PC-9 (cell line): ENCODE measurements around the gene SEMA5A. TPM values are rescaled to one million over a fixed set of nuclear protein-coding genes. Genes with fewer than 3 reads are reported as not detected.

Experiments
- BruUV-seq: library from RNA; stranded (reverse); fragments of 400-500 nt; replicated peaks from 2 replicates; lab custom pipeline; 2021; lab: Mats Ljungman, UMichigan
- CTCF ChIA-PET: fragments of 300-600 bp; sonication (Branson Sonifier 250); formaldehyde crosslinking; loops from one replicate; lab custom pipeline; 2022; ENCODE audit warnings: antibody characterized with exemption; lab: Charles Lee
- POLR2A ChIA-PET: fragments of 300-600 bp; sonication (Branson Sonifier 250); formaldehyde crosslinking; loops from one replicate; lab custom pipeline; 2022; ENCODE audit warnings: antibody characterized with exemption; ENCODE audit not compliant: unreplicated experiment; lab: Charles Lee
- DNase-seq, 2 experiments: peaks; one replicate each; pipeline versions ENCODE4 v3.0.0 to v3.0.0-alpha.2; 2015 to 2022; ENCODE audit warnings: mixed read lengths in 1 of 2
- H2AFZ ChIP-seq: fragments of 200-600 bp; sonication (generic); 2 replicates; pipeline ENCODE4 v1.8.1; 2017; ENCODE audit warnings: antibody characterized with exemption
- H3F3A ChIP-seq: fragments of 200-600 bp; sonication (generic); 2 replicates; pipeline ENCODE4 v1.8.1; 2017; ENCODE audit warnings: antibody characterized with exemption, mild to moderate bottlenecking, low read depth; ENCODE audit not compliant: insufficient read depth
- H3K27ac ChIP-seq: fragments of 200-600 bp; sonication (generic); 2 replicates; pipeline ENCODE4 v1.6.1; 2016; ENCODE audit warnings: mixed run types
- H3K27me3 ChIP-seq: fragments of 200-600 bp; sonication (generic); 2 replicates; pipeline ENCODE4 v1.6.1; 2016; ENCODE audit warnings: low read depth, mixed run types; ENCODE audit not compliant: insufficient read depth
- H3K36me3 ChIP-seq: fragments of 200-600 bp; sonication (generic); 2 replicates; pipeline ENCODE4 v1.6.1; 2016; ENCODE audit warnings: low read depth, mixed run types
- H3K4me1 ChIP-seq: fragments of 200-600 bp; sonication (generic); replicated peaks from 2 replicates; pipeline ENCODE4 v1.6.1; 2016; ENCODE audit warnings: mixed run types; ENCODE audit not compliant: insufficient read depth
- H3K4me2 ChIP-seq: fragments of 200-600 bp; sonication (generic); 2 replicates; pipeline ENCODE4 v1.6.1; 2017; ENCODE audit warnings: mixed run types
- H3K4me3 ChIP-seq: fragments of 200-600 bp; sonication (generic); 2 replicates; pipeline ENCODE4 v1.6.1; 2016; ENCODE audit warnings: mixed run types
- H3K79me2 ChIP-seq: fragments of 200-600 bp; sonication (generic); 2 replicates; pipeline ENCODE4 v1.6.1; 2017; ENCODE audit warnings: low read depth, mixed run types
- H3K9me2 ChIP-seq: fragments of 200-600 bp; sonication (generic); 2 replicates; pipeline ENCODE4 v1.8.1; 2017; ENCODE audit warnings: mild to moderate bottlenecking; ENCODE audit not compliant: insufficient read depth
- H3K9me3 ChIP-seq: fragments of 200-600 bp; sonication (generic); 2 replicates; pipeline ENCODE4 v1.8.1; 2016; ENCODE audit warnings: low read depth; ENCODE audit not compliant: insufficient read depth
- H4K20me1 ChIP-seq: fragments of 200-600 bp; sonication (generic); 2 replicates; pipeline ENCODE4 v1.8.1; 2017; ENCODE audit not compliant: insufficient read depth
- EZH2 ChIP-seq: fragments of 200-600 bp; sonication (generic); IDR thresholded peaks from 2 replicates; pipeline ENCODE4 v1.8.0; 2017; ENCODE audit warnings: antibody characterized with exemption, low read depth
- intact Hi-C: fragments of 100-400 bp; cut with micrococcal nuclease; formaldehyde crosslinking; loops from one replicate; pipeline ENCODE4 v1.10.0; 2022; ENCODE audit not compliant: unreplicated experiment
- total RNA-seq: library from RNA; stranded (reverse); gene quantifications from 2 replicates; pipeline ENCODE4 v1.2.3, GENCODE V29; 2021
- TF ChIP-seq, protein P1 (sequence below): fragments of 200-600 bp; sonication (generic); conservative IDR thresholded peaks from 2 replicates; pipeline ENCODE4 v1.6.1; 2017; ENCODE audit warnings: mixed run types, antibody characterized with exemption, mild to moderate bottlenecking, moderate library complexity

Gene SEMA5A
- total RNA-seq, 1 experiment from 2014 or later = not detected

- intact Hi-C loops = no loop called here
- H3K79me2 ChIP-seq = no peaks in the 10 kb centered on the region
- BruUV-seq = no TSS peak
- peak overlapping the region; percentile 70 for H3K27ac ChIP-seq
- peaks cover 29% of the 10 kb centered on the region for H3K4me1 ChIP-seq
- H2AFZ ChIP-seq = no peak overlapping the region
- peak in 1 of 2 experiments; percentile 94 for DNase-seq
- H3K4me2 ChIP-seq = peak overlapping the region; percentile 63
- ChIA-PET POLR2A (no interaction called here), CTCF (no interaction called here)
- no peaks in the 10 kb centered on the region for H3K9me3 ChIP-seq
- peaks cover 14% of the 10 kb centered on the region for H3F3A ChIP-seq
- no peaks in the 10 kb centered on the region for H3K27me3 ChIP-seq
- TF ChIP-seq EZH2 = no peak
- TF ChIP-seq, protein P1, sequence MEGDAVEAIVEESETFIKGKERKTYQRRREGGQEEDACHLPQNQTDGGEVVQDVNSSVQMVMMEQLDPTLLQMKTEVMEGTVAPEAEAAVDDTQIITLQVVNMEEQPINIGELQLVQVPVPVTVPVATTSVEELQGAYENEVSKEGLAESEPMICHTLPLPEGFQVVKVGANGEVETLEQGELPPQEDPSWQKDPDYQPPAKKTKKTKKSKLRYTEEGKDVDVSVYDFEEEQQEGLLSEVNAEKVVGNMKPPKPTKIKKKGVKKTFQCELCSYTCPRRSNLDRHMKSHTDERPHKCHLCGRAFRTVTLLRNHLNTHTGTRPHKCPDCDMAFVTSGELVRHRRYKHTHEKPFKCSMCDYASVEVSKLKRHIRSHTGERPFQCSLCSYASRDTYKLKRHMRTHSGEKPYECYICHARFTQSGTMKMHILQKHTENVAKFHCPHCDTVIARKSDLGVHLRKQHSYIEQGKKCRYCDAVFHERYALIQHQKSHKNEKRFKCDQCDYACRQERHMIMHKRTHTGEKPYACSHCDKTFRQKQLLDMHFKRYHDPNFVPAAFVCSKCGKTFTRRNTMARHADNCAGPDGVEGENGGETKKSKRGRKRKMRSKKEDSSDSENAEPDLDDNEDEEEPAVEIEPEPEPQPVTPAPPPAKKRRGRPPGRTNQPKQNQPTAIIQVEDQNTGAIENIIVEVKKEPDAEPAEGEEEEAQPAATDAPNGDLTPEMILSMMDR = no peak
- no peaks in the 10 kb centered on the region for H4K20me1 ChIP-seq
- H3K36me3 ChIP-seq = no peaks in the 10 kb centered on the region
- 0 out of 2 replicates have a peak overlapping the region, but pooled peaks have one; percentile 29 for H3K4me3 ChIP-seq
- H3K9me2 ChIP-seq = no peaks in the 10 kb centered on the region
Observed at GRCh38 chr5:9316733-9317132, 229.1 kb downstream of the SEMA5A start.

DNA sequence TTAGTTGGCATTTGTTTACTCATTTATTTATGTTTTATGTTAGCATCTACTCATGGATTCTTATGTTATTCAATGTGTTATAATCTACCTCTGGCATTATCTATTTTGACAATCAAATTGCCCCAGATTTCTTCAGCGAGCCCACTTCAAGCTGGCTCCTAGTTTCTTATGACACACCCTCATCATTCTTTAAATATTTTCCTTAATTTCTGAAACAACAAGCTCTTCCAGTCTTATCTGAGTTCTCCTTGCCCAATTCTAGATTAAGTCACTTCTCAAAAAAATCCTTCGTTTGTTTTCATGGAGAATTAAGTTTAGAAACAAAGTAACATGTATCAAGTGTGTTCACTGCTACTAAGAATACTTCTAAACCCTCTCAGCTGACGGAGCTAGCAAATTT, 229.8 kb downstream of the SEMA5A start:
- peak in 1 of 2 experiments; percentile 83 for DNase-seq
- peaks cover 14% of the 10 kb centered on the region for H3F3A ChIP-seq
- H4K20me1 ChIP-seq = no peaks in the 10 kb centered on the region
- H3K4me1 ChIP-seq = peaks cover 29% of the 10 kb centered on the region
- intact Hi-C loops = no loop called here
- no peaks in the 10 kb centered on the region for H3K9me2 ChIP-seq
- no peaks in the 10 kb centered on the region for H3K79me2 ChIP-seq
- TF ChIP-seq, protein P1 = no peak
- no peak for TF ChIP-seq EZH2
- H3K9me3 ChIP-seq = no peaks in the 10 kb centered on the region
- ChIA-PET POLR2A (no interaction called here), CTCF (no interaction called here)
- H3K4me2 ChIP-seq = peak overlapping the region; percentile 63
- peak overlapping the region; percentile 29 for H3K4me3 ChIP-seq
- no peaks in the 10 kb centered on the region for H3K36me3 ChIP-seq
- peak overlapping the region; percentile 70 for H3K27ac ChIP-seq
- H3K27me3 ChIP-seq = no peaks in the 10 kb centered on the region
- 0 out of 2 replicates have a peak overlapping the region, but pooled peaks have one; percentile 61 for H2AFZ ChIP-seq
- BruUV-seq = no TSS peak

DNA sequence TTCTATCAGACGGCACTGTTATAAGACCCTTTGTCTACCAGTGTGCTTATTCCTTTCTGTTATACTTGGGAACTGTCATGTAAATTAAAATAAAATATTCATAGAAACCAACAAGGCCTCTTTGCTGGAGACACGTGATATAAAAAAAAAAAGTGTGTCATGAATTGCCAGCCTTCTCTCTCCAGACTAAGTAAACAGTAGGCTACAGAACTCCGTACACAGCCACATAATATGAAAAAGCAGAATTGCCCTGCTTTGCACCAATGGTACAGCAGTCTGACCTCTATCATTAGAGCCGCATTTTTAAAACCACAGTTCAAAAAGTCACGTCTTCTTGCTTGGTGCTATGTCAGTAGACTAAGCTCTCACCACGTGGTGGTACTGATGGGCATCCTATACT, 231.3 kb downstream of the SEMA5A start:
- Histone ChIP-seq H3K9me2 (no peaks in the 10 kb centered on the region), H3K4me2 (no peak overlapping the region), H3K4me3 (no peak overlapping the region), H3K36me3 (no peaks in the 10 kb centered on the region), H3K9me3 (no peaks in the 10 kb centered on the region), H3K27ac (no peak overlapping the region), H4K20me1 (no peaks in the 10 kb centered on the region), H2AFZ (no peak overlapping the region), H3K4me1 (peaks cover 29% of the 10 kb centered on the region), H3K27me3 (no peaks in the 10 kb centered on the region), H3K79me2 (no peaks in the 10 kb centered on the region), H3F3A (peaks cover 14% of the 10 kb centered on the region)
- CTCF ChIA-PET = no interaction called here
- TF ChIP-seq, protein P1 = no peak
- TF ChIP-seq EZH2 = no peak
- no peak for DNase-seq
- POLR2A ChIA-PET = no interaction called here
- no TSS peak for BruUV-seq
- intact Hi-C loops = no loop called here
